ENCODE measurements around the gene SSB.
"Not testable (repeated sequence)": the region's sequence is repeated elsewhere in the genome, so short reads cannot be mapped to it uniquely, and the experiment has no call there.

The SSB gene

GRCh38 chr2:169806586-169806985, 7.9 kb downstream of the SSB start:
- H3K9me3 ChIP-seq (ENCODE audit: control insufficient read depth, insufficient read depth, low read length): no peaks in the 10 kb centered on the region
- peaks cover 17% of the 10 kb centered on the region; the same call in 1 of the 2 replicates for H3K36me3 ChIP-seq (ENCODE audit: insufficient read depth, low read length)
- H3K9ac ChIP-seq (ENCODE audit: low read depth, low read length): no peak overlapping the region
- 0 out of 2 replicates have a peak, but pooled peaks cover 5% of the 10 kb centered on the region for H3K4me1 ChIP-seq (ENCODE audit: insufficient read depth, low read length)

GRCh38 chr2:169808221-169808620, 9.6 kb downstream of the SSB start:
- 0 out of 2 replicates have a peak, but pooled peaks cover 5% of the 10 kb centered on the region for H3K4me1 ChIP-seq (ENCODE audit: insufficient read depth, low read length)
- no peak overlapping the region for H3K9ac ChIP-seq (ENCODE audit: low read depth, low read length)
- no peaks in the 10 kb centered on the region for H3K9me3 ChIP-seq (ENCODE audit: control insufficient read depth, insufficient read depth, low read length)
- H3K36me3 ChIP-seq (ENCODE audit: insufficient read depth, low read length): peaks cover 20% of the 10 kb centered on the region

- Histone ChIP-seq H3K4me1 (ENCODE audit: insufficient read depth, low read length) (0 out of 2 replicates have a peak, but pooled peaks cover 5% of the 10 kb centered on the region), H3K9me3 (ENCODE audit: control insufficient read depth, insufficient read depth, low read length) (no peaks in the 10 kb centered on the region), H3K36me3 (ENCODE audit: insufficient read depth, low read length) (peaks cover 28% of the 10 kb centered on the region), H3K9ac (ENCODE audit: low read depth, low read length) (no peak overlapping the region)
Measured at GRCh38 chr2:169815849-169816248, 17.2 kb downstream of the SSB start.

GRCh38 chr2:169816961-169817360, 18.3 kb downstream of the SSB start:
- not testable (repeated sequence) for H3K9ac ChIP-seq (ENCODE audit: low read depth, low read length); H3K9me3 ChIP-seq (ENCODE audit: control insufficient read depth, insufficient read depth, low read length); H3K4me1 ChIP-seq (ENCODE audit: insufficient read depth, low read length)
- H3K36me3 ChIP-seq (ENCODE audit: insufficient read depth, low read length): peaks cover 23% of the 10 kb centered on the region

- not testable (repeated sequence) for H3K9ac ChIP-seq (ENCODE audit: low read depth, low read length); H3K9me3 ChIP-seq (ENCODE audit: control insufficient read depth, insufficient read depth, low read length); H3K4me1 ChIP-seq (ENCODE audit: insufficient read depth, low read length)
- peaks cover 20% of the 10 kb centered on the region for H3K36me3 ChIP-seq (ENCODE audit: insufficient read depth, low read length)
Measured at GRCh38 chr2:169817369-169817768, 18.7 kb downstream of the SSB start.

- peaks cover 18% of the 10 kb centered on the region for H3K36me3 ChIP-seq (ENCODE audit: insufficient read depth, low read length)
- H3K9me3 ChIP-seq (ENCODE audit: control insufficient read depth, insufficient read depth, low read length): no peaks in the 10 kb centered on the region
- H3K9ac ChIP-seq (ENCODE audit: low read depth, low read length): no peak overlapping the region
- H3K4me1 ChIP-seq (ENCODE audit: insufficient read depth, low read length): no peaks in the 10 kb centered on the region
Measured at GRCh38 chr2:169818241-169818640, 19.6 kb downstream of the SSB start.

- Histone ChIP-seq H3K9ac (ENCODE audit: low read depth, low read length) (no peak overlapping the region), H3K4me1 (ENCODE audit: insufficient read depth, low read length) (no peaks in the 10 kb centered on the region), H3K9me3 (ENCODE audit: control insufficient read depth, insufficient read depth, low read length) (no peaks in the 10 kb centered on the region), H3K36me3 (ENCODE audit: insufficient read depth, low read length) (peaks cover 18% of the 10 kb centered on the region)
Measured at GRCh38 chr2:169819106-169819505, 20.4 kb downstream of the SSB start.

- not testable (repeated sequence) for H3K4me1 ChIP-seq (ENCODE audit: insufficient read depth, low read length); H3K9me3 ChIP-seq (ENCODE audit: control insufficient read depth, insufficient read depth, low read length); H3K9ac ChIP-seq (ENCODE audit: low read depth, low read length)
- peaks cover 18% of the 10 kb centered on the region for H3K36me3 ChIP-seq (ENCODE audit: insufficient read depth, low read length)
Measured at GRCh38 chr2:169820101-169820500, 21.4 kb downstream of the SSB start.

- Histone ChIP-seq H3K36me3 (ENCODE audit: insufficient read depth, low read length) (peaks cover 18% of the 10 kb centered on the region), H3K4me1 (ENCODE audit: insufficient read depth, low read length) (no peaks in the 10 kb centered on the region), H3K9ac (ENCODE audit: low read depth, low read length) (no peak overlapping the region), H3K9me3 (ENCODE audit: control insufficient read depth, insufficient read depth, low read length) (no peaks in the 10 kb centered on the region)
Measured at GRCh38 chr2:169822036-169822435, 23.4 kb downstream of the SSB start.

GRCh38 chr2:169822785-169823392, 24.2 kb downstream of the SSB start:
- Histone ChIP-seq H3K36me3 (ENCODE audit: insufficient read depth, low read length) (peaks cover 11% of the 10 kb centered on the region), H3K9me3 (ENCODE audit: control insufficient read depth, insufficient read depth, low read length) (no peaks in the 10 kb centered on the region), H3K4me1 (ENCODE audit: insufficient read depth, low read length) (no peaks in the 10 kb centered on the region), H3K9ac (ENCODE audit: low read depth, low read length) (no peak overlapping the region)

GRCh38 chr2:169823996-169824372, 25.3 kb downstream of the SSB start:
- H3K4me1 ChIP-seq (ENCODE audit: insufficient read depth, low read length): peaks cover 5% of the 10 kb centered on the region; the same call in 1 of the 2 replicates
- peak overlapping the region; percentile 93 for H3K9ac ChIP-seq (ENCODE audit: low read depth, low read length)
- H3K9me3 ChIP-seq (ENCODE audit: control insufficient read depth, insufficient read depth, low read length): no peaks in the 10 kb centered on the region
- H3K36me3 ChIP-seq (ENCODE audit: insufficient read depth, low read length): peaks cover 9% of the 10 kb centered on the region; the same call in 1 of the 2 replicates

- Histone ChIP-seq H3K9ac (ENCODE audit: low read depth, low read length) (peak within 1 kb of the TSS; percentile 93), H3K4me1 (ENCODE audit: insufficient read depth, low read length) (peaks cover 6% of the 10 kb centered on the region; the same call in 1 of the 2 replicates), H3K9me3 (ENCODE audit: control insufficient read depth, insufficient read depth, low read length) (no peaks in the 10 kb centered on the region), H3K36me3 (ENCODE audit: insufficient read depth, low read length) (0 out of 2 replicates have a peak, but pooled peaks cover 5% of the 10 kb centered on the region)
Measured at GRCh38 chr2:169824373-169825333, 26.0 kb downstream of the SSB start, which contains the start of gene METTL5. Gene METTL5, minus strand, starts transcription at chr2:169824905. Its CDS starts 308 bp downstream, at chr2:169824597.

GRCh38 chr2:169827272-169828140, 28.8 kb downstream of the SSB start, which contains the start of gene UBR3:
Gene UBR3, plus strand, starts transcription at chr2:169827454. Its CDS starts 54 bp downstream, at chr2:169827508.
- Histone ChIP-seq H3K9ac (ENCODE audit: low read depth, low read length) (peak within 1 kb of the TSS; percentile 81), H3K9me3 (ENCODE audit: control insufficient read depth, insufficient read depth, low read length) (no peaks in the 10 kb centered on the region), H3K36me3 (ENCODE audit: insufficient read depth, low read length) (no peaks in the 10 kb centered on the region), H3K4me1 (ENCODE audit: insufficient read depth, low read length) (peaks cover 6% of the 10 kb centered on the region; the same call in 1 of the 2 replicates)
